ENCODE measurements around the gene DNM2.

- peak; percentile 50 for TF ChIP-seq CTCF (IDR thresholded peaks at IDR 0.05; ENCODE audit: low read depth, low read length)
- no peak for TF ChIP-seq EZH2phosphoT487 (IDR thresholded peaks at IDR 0.05; ENCODE audit: low read depth)
Observed at GRCh38 chr19:10870955-10871603, 153.2 kb downstream of the DNM2 start, which contains the start of gene CARM1.

Data from OCI-LY3 (cell line).